ENCODE measurements around the gene KSR2.

GRCh38 chr12:117876436-117876816 lies 92.4 kb downstream of the KSR2 start:
- TF ChIP-seq JUN (IDR thresholded peaks at IDR 0.05; ENCODE audit: borderline replicate concordance, insufficient read depth, insufficient read length, low read depth) (no peak), POLR2A (IDR thresholded peaks at IDR 0.05; ENCODE audit: low read depth, low read length) (no peak), EZH2 (IDR thresholded peaks at IDR 0.05; ENCODE audit: borderline replicate concordance, low read depth, low read length, severe bottlenecking) (no peak), MYC (IDR thresholded peaks at IDR 0.05; ENCODE audit: low read depth, low read length) (no peak)
- TF ChIP-seq, protein P1, sequence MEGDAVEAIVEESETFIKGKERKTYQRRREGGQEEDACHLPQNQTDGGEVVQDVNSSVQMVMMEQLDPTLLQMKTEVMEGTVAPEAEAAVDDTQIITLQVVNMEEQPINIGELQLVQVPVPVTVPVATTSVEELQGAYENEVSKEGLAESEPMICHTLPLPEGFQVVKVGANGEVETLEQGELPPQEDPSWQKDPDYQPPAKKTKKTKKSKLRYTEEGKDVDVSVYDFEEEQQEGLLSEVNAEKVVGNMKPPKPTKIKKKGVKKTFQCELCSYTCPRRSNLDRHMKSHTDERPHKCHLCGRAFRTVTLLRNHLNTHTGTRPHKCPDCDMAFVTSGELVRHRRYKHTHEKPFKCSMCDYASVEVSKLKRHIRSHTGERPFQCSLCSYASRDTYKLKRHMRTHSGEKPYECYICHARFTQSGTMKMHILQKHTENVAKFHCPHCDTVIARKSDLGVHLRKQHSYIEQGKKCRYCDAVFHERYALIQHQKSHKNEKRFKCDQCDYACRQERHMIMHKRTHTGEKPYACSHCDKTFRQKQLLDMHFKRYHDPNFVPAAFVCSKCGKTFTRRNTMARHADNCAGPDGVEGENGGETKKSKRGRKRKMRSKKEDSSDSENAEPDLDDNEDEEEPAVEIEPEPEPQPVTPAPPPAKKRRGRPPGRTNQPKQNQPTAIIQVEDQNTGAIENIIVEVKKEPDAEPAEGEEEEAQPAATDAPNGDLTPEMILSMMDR (IDR thresholded peaks at IDR 0.05; ENCODE audit: extremely low read depth in 1 of 2, insufficient read depth in 1 of 2, low read depth in 1 of 2, low read length in 2 of 2), result no peak

Measured in endothelial cell of umbilical vein (primary cell).